Endothelial cell (in vitro differentiated cells): ENCODE results near the gene LRRC4. TPM values are rescaled to one million over a fixed set of nuclear protein-coding genes. Genes with fewer than 3 reads are reported as not detected.

Experiments used
- DNase-seq: peaks from one replicate; pipeline ENCODE4 v3.0.0; 2021; ENCODE audit warnings: low spot score
- H3K27ac Mint-ChIP-seq: one replicate; pipeline ENCODE4 v1.8.0; 2021; ENCODE audit warnings: mixed read lengths, inconsistent platforms; ENCODE audit not compliant: unreplicated experiment
- H3K27me3 Mint-ChIP-seq: one replicate; pipeline ENCODE4 v1.8.0; 2021; ENCODE audit warnings: mild to moderate bottlenecking, moderate library complexity, mixed read lengths, inconsistent platforms; ENCODE audit not compliant: unreplicated experiment
- H3K36me3 Mint-ChIP-seq: one replicate; pipeline ENCODE4 v1.8.0; 2021; ENCODE audit warnings: mild to moderate bottlenecking, low read depth, mixed read lengths, inconsistent platforms; ENCODE audit not compliant: unreplicated experiment
- H3K4me1 Mint-ChIP-seq: one replicate; pipeline ENCODE4 v1.8.0; 2021; ENCODE audit warnings: mild to moderate bottlenecking, mixed read lengths, inconsistent platforms; ENCODE audit not compliant: unreplicated experiment
- H3K4me3 Mint-ChIP-seq: one replicate; pipeline ENCODE4 v1.8.0; 2021; ENCODE audit warnings: mild to moderate bottlenecking, mixed read lengths, inconsistent platforms; ENCODE audit not compliant: unreplicated experiment
- H3K9me3 Mint-ChIP-seq: one replicate; pipeline ENCODE4 v1.8.0; 2021; ENCODE audit warnings: mixed read lengths, inconsistent platforms; ENCODE audit not compliant: unreplicated experiment
- CTCF ChIP-seq: fragments of 200-600 bp; sonication (generic); IDR thresholded peaks from one replicate; pipeline ENCODE4 v1.5.0; 2021; ENCODE audit warnings: antibody characterized with exemption; ENCODE audit not compliant: unreplicated experiment
- total RNA-seq: library from RNA; stranded (reverse); fragmentation: NEBNext Ultra II Directional; extraction: Animal tissue kit (Norgen Biotek cat#: 25700); gene quantifications from one replicate; pipeline ENCODE4 v1.2.1, GENCODE V29; 2021; ENCODE audit not compliant: unreplicated experiment

Gene LRRC4
- total RNA-seq, 1 donor from 2014 or later: 297 TPM

GRCh38 chr7:128006550-128007302 lies 24.5 kb downstream of the LRRC4 start:
- TF ChIP-seq CTCF: no peak
- no peak overlapping the region for H3K27ac Mint-ChIP-seq
- H3K36me3 Mint-ChIP-seq: peaks cover 62% of the 10 kb centered on the region
- peaks cover 56% of the 10 kb centered on the region for H3K4me1 Mint-ChIP-seq
- H3K4me3 Mint-ChIP-seq: peak overlapping the region; percentile 4
- H3K9me3 Mint-ChIP-seq: no peaks in the 10 kb centered on the region
- peaks cover 31% of the 10 kb centered on the region for H3K27me3 Mint-ChIP-seq
- DNase-seq: no peak

GRCh38 chr7:128005759-128006159 lies 25.5 kb downstream of the LRRC4 start:
- Mint-ChIP-seq H3K27me3 (peaks cover 31% of the 10 kb centered on the region), H3K4me1 (peaks cover 49% of the 10 kb centered on the region), H3K9me3 (no peaks in the 10 kb centered on the region), H3K4me3 (no peak overlapping the region), H3K27ac (no peak overlapping the region), H3K36me3 (peaks cover 59% of the 10 kb centered on the region)
- no peak for TF ChIP-seq CTCF
- DNase-seq: no peak

DNA sequence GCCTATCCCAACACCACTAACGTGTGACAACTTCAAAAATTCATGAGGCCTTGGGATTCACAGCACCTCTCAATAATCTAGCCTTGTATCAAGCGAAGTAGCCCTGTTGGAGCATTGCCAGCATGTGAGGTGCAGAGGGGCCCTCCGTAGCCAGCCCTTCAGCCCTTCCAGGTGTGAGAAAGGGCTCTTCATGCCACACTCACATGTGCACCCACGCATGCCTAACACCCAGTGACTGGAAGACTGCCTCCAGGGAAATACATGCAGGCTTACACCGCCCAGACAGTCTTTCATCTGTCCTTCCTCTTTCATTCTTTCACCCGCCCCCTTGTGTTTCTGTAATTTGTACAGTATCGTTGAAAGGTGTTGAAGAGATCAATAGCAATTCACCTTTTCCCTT lies 26.1 kb downstream of the LRRC4 start:
- H3K4me1 Mint-ChIP-seq: peaks cover 46% of the 10 kb centered on the region
- peak overlapping the region; percentile 72 for H3K27ac Mint-ChIP-seq
- TF ChIP-seq CTCF: no peak
- H3K27me3 Mint-ChIP-seq: peaks cover 31% of the 10 kb centered on the region
- H3K4me3 Mint-ChIP-seq: peak overlapping the region; percentile 37
- DNase-seq: no peak
- no peaks in the 10 kb centered on the region for H3K9me3 Mint-ChIP-seq
- peaks cover 63% of the 10 kb centered on the region for H3K36me3 Mint-ChIP-seq

DNA sequence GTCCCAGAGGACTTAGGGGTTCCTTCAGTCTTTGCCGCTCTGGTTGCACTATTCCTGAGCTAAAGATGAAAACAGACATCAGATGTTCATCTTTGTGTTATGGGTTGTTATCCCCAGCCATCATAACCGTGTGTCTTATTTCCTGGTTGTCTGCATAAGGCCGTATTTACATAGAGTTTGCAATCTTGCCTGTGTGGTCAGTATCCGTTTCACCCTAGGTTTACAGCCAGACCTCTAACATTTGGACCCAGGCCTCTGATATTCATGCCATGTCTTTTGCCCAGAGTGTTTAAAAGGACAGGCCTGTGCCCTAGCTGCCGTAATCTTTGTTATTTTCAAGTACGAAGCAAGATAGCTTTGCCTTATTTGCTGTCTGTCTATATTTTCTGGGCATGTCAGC lies 26.6 kb downstream of the LRRC4 start:
- Mint-ChIP-seq H3K36me3 (peaks cover 60% of the 10 kb centered on the region), H3K4me3 (peak overlapping the region; percentile 37), H3K27ac (peak overlapping the region; percentile 72), H3K27me3 (peaks cover 31% of the 10 kb centered on the region), H3K9me3 (no peaks in the 10 kb centered on the region), H3K4me1 (peaks cover 41% of the 10 kb centered on the region)
- no peak for TF ChIP-seq CTCF
- no peak for DNase-seq

- Mint-ChIP-seq H3K27me3 (peaks cover 35% of the 10 kb centered on the region), H3K4me3 (peak overlapping the region; percentile 19), H3K4me1 (peaks cover 46% of the 10 kb centered on the region), H3K27ac (no peak overlapping the region), H3K9me3 (no peaks in the 10 kb centered on the region), H3K36me3 (peaks cover 65% of the 10 kb centered on the region)
- no peak for DNase-seq
- TF ChIP-seq CTCF: no peak
Measured at GRCh38 chr7:128003787-128004186, 27.4 kb downstream of the LRRC4 start.
